Measurements from ENCODE around the gene MIDN. TPM values are rescaled to one million over a fixed set of nuclear protein-coding genes. Genes with fewer than 3 reads are reported as not detected.

MIDN gene
- total and polyA plus RNA-seq, 2 donors (not counting 3 experiments of a cell fraction or from before 2014, with no cell fraction given): 20.0 to 85.9 TPM

DNA sequence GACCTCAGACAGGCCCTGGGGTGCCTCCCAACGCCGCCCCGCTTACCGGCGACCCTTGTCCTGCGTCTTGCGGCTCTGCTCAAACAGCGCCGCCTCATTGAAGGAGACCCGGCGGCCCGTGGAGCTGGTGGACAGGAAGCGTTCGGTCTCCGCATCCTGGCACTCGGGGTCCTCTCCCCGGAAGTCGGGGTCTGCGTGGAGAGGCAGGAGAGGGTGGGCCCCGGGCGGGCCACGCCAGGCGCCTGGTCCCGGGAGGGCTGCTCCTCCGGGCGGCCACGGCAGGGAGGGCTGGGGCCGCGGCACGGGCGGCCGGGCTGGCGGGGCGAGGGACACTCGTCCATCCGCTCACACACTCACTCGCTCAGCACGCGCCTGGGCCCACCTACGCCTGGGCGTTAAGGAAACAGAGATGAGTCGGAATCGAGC, 13.4 kb upstream of the MIDN start:
- no peaks in the 10 kb centered on the region for H4K20me1 ChIP-seq (replicated peaks; ENCODE audit: control insufficient read depth, extremely low read depth, insufficient read depth, low read length)
- H3K27me3 ChIP-seq (ENCODE audit: control insufficient read depth in 2 of 2, insufficient read depth in 2 of 2, low read length in 2 of 2): no peaks in the 10 kb centered on the region
- H3K4me1 ChIP-seq (ENCODE audit: control insufficient read depth, extremely low read depth, insufficient read depth, low read length): peaks cover 12% of the 10 kb centered on the region
- CTCF ChIA-PET: no interaction called here
- H3K9me3 ChIP-seq (replicated peaks; ENCODE audit: control insufficient read depth, insufficient read depth, low read length): no peaks in the 10 kb centered on the region
- no peaks in the 10 kb centered on the region for H3K79me2 ChIP-seq (ENCODE audit: control insufficient read depth, insufficient read depth, low read length)
- no peak overlapping the region for H3K27ac ChIP-seq (ENCODE audit: insufficient read depth, low read depth, low read length)
- no peak overlapping the region for H3K4me2 ChIP-seq (ENCODE audit: insufficient read depth, low read length)
- H3K4me3 ChIP-seq (replicated peaks in 1 of 3; ENCODE audit: insufficient read depth in 1 of 3, low read depth in 1 of 3, low read length in 3 of 3): no peak overlapping the region
- no TSS peak for BruUV-seq (replicated peaks)
- no peak overlapping the region for H2AFZ ChIP-seq (ENCODE audit: low read depth, low read length)
- intact Hi-C loops (cut with micrococcal nuclease): no loop called here
- dilution Hi-C loops (cut with MboI; ENCODE audit: extremely low pct_ligation_motif_present, low sequenced_read_pairs): no loop called here
- H3K9ac ChIP-seq (replicated peaks; ENCODE audit: extremely low read depth, insufficient read depth, low read length): no peak overlapping the region
- no peaks in the 10 kb centered on the region for H3K9me1 ChIP-seq (replicated peaks; ENCODE audit: control insufficient read depth, extremely low read depth, insufficient read depth, low read length)
- POLR2A ChIA-PET: no interaction called here
- DNase-seq (ENCODE audit: low read depth, low spot score) (no peak), FAIRE-seq (no peak)
- peaks cover 0 to 18% of the 10 kb centered on the region in 2 experiments for H3K36me3 ChIP-seq (ENCODE audit: control insufficient read depth in 2 of 2, extremely low read depth in 1 of 2, insufficient read depth in 2 of 2, low read length in 2 of 2)
- TF ChIP-seq GATA2 (IDR thresholded peaks at IDR 0.05; ENCODE audit: insufficient read depth, insufficient read length, low read depth, low read length): no peak
- TF ChIP-seq FOS (IDR thresholded peaks at IDR 0.05; ENCODE audit: borderline replicate concordance, insufficient read depth, low read length): no peak
- no peak for TF ChIP-seq POLR2A (IDR thresholded peaks at IDR 0.05; ENCODE audit: low read depth, low read length)
- TF ChIP-seq EZH2 (IDR thresholded peaks at IDR 0.05; ENCODE audit: borderline replicate concordance, low read depth, low read length, severe bottlenecking): no peak
- TF ChIP-seq, protein P1, sequence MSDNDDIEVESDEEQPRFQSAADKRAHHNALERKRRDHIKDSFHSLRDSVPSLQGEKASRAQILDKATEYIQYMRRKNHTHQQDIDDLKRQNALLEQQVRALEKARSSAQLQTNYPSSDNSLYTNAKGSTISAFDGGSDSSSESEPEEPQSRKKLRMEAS (IDR thresholded peaks at IDR 0.05; ENCODE audit: insufficient read depth, insufficient read length): no peak
- TF ChIP-seq POLR2AphosphoS5 (IDR thresholded peaks at IDR 0.05; ENCODE audit: insufficient read depth, low read depth, low read length): no peak
- no peak for TF ChIP-seq MYC (IDR thresholded peaks at IDR 0.05; ENCODE audit: low read depth, low read length)
- no peak for TF ChIP-seq JUN (IDR thresholded peaks at IDR 0.05; ENCODE audit: borderline replicate concordance, insufficient read depth, insufficient read length, low read depth)
- TF ChIP-seq, protein P2, sequence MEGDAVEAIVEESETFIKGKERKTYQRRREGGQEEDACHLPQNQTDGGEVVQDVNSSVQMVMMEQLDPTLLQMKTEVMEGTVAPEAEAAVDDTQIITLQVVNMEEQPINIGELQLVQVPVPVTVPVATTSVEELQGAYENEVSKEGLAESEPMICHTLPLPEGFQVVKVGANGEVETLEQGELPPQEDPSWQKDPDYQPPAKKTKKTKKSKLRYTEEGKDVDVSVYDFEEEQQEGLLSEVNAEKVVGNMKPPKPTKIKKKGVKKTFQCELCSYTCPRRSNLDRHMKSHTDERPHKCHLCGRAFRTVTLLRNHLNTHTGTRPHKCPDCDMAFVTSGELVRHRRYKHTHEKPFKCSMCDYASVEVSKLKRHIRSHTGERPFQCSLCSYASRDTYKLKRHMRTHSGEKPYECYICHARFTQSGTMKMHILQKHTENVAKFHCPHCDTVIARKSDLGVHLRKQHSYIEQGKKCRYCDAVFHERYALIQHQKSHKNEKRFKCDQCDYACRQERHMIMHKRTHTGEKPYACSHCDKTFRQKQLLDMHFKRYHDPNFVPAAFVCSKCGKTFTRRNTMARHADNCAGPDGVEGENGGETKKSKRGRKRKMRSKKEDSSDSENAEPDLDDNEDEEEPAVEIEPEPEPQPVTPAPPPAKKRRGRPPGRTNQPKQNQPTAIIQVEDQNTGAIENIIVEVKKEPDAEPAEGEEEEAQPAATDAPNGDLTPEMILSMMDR (IDR thresholded peaks at IDR 0.05; ENCODE audit: extremely low read depth in 1 of 2, insufficient read depth in 1 of 2, low read depth in 1 of 2, low read length in 2 of 2): no peak

Data from endothelial cell of umbilical vein (primary cell).